ENCODE measurements around the gene CLHC1.
"Not testable (repeated sequence)": the region's sequence is repeated elsewhere in the genome, so short reads cannot be mapped to it uniquely, and the experiment has no call there.

CLHC1 gene

GRCh38 chr2:55232084-55232862 lies at the start of gene CLHC1, which contains the start of gene RPS27A:
Gene CLHC1, minus strand, starts transcription at chr2:55232293. Its CDS starts 9,882 bp downstream, at chr2:55222411.
Gene RPS27A, plus strand, starts transcription at chr2:55232688. Its CDS starts 137 bp downstream, at chr2:55232825.
- Histone ChIP-seq H3K36me3 (ENCODE audit: insufficient read depth, low read length) (peaks cover 35% of the 10 kb centered on the region), H3K9me3 (ENCODE audit: low read length) (no peaks in the 10 kb centered on the region), H3K9ac (ENCODE audit: low read length) (peak within 1 kb of the TSS; percentile 98), H3K4me1 (ENCODE audit: insufficient read depth, low read length) (peaks cover 9% of the 10 kb centered on the region), H3K27ac (ENCODE audit: low read depth, low read length) (peak within 1 kb of the TSS; percentile 98), H3K27me3 (ENCODE audit: control insufficient read depth in 1 of 2, insufficient read depth in 2 of 2, low read length in 2 of 2) (no peaks in the 10 kb centered on the region), H3K4me3 (ENCODE audit: low read depth in 1 of 2, low read length in 2 of 2) (peak within 1 kb of the TSS; percentile 97 to 99)

- not testable (repeated sequence) for H3K9me3 ChIP-seq (ENCODE audit: low read length); H3K4me3 ChIP-seq (ENCODE audit: low read depth in 1 of 2, low read length in 2 of 2); H3K27me3 ChIP-seq (ENCODE audit: control insufficient read depth in 1 of 2, insufficient read depth in 2 of 2, low read length in 2 of 2); H3K36me3 ChIP-seq (ENCODE audit: insufficient read depth, low read length); H3K9ac ChIP-seq (ENCODE audit: low read length); H3K27ac ChIP-seq (ENCODE audit: low read depth, low read length)
- peaks cover 10% of the 10 kb centered on the region for H3K4me1 ChIP-seq (ENCODE audit: insufficient read depth, low read length)
These were observed 48.9 kb upstream of the CLHC1 start for GRCh38 chr2:55280851-55281546.

GRCh38 chr2:55279859-55280424 lies 47.8 kb upstream of the CLHC1 start:
- not testable (repeated sequence) for H3K9ac ChIP-seq (ENCODE audit: low read length); H3K4me3 ChIP-seq (ENCODE audit: low read depth in 1 of 2, low read length in 2 of 2); H3K27ac ChIP-seq (ENCODE audit: low read depth, low read length)

GRCh38 chr2:55279214-55279835 lies 47.2 kb upstream of the CLHC1 start:
- not testable (repeated sequence) for H3K9ac ChIP-seq (ENCODE audit: low read length); H3K4me3 ChIP-seq (ENCODE audit: low read depth in 1 of 2, low read length in 2 of 2); H3K36me3 ChIP-seq (ENCODE audit: insufficient read depth, low read length); H3K27me3 ChIP-seq (ENCODE audit: control insufficient read depth in 1 of 2, insufficient read depth in 2 of 2, low read length in 2 of 2); H3K27ac ChIP-seq (ENCODE audit: low read depth, low read length); H3K9me3 ChIP-seq (ENCODE audit: low read length)
- peaks cover 10% of the 10 kb centered on the region for H3K4me1 ChIP-seq (ENCODE audit: insufficient read depth, low read length)

More at GRCh38 chr2:55279859-55280424, 47.8 kb upstream of the CLHC1 start:
- H3K9me3 ChIP-seq (ENCODE audit: low read length); H3K27me3 ChIP-seq (ENCODE audit: control insufficient read depth in 1 of 2, insufficient read depth in 2 of 2, low read length in 2 of 2); H3K36me3 ChIP-seq (ENCODE audit: insufficient read depth, low read length): not testable (repeated sequence)
- peaks cover 10% of the 10 kb centered on the region for H3K4me1 ChIP-seq (ENCODE audit: insufficient read depth, low read length)

GRCh38 chr2:55277310-55277709 lies 45.2 kb upstream of the CLHC1 start:
- Histone ChIP-seq H3K27me3 (ENCODE audit: control insufficient read depth in 1 of 2, insufficient read depth in 2 of 2, low read length in 2 of 2) (no peaks in the 10 kb centered on the region), H3K9ac (ENCODE audit: low read length) (no peak overlapping the region), H3K27ac (ENCODE audit: low read depth, low read length) (no peak overlapping the region), H3K9me3 (ENCODE audit: low read length) (no peaks in the 10 kb centered on the region), H3K36me3 (ENCODE audit: insufficient read depth, low read length) (no peaks in the 10 kb centered on the region), H3K4me3 (ENCODE audit: low read depth in 1 of 2, low read length in 2 of 2) (no peak overlapping the region), H3K4me1 (ENCODE audit: insufficient read depth, low read length) (no peaks in the 10 kb centered on the region)

GRCh38 chr2:55274346-55274745 lies 42.3 kb upstream of the CLHC1 start:
- H3K27me3 ChIP-seq (ENCODE audit: control insufficient read depth in 1 of 2, insufficient read depth in 2 of 2, low read length in 2 of 2); H3K9me3 ChIP-seq (ENCODE audit: low read length); H3K27ac ChIP-seq (ENCODE audit: low read depth, low read length); H3K9ac ChIP-seq (ENCODE audit: low read length); H3K36me3 ChIP-seq (ENCODE audit: insufficient read depth, low read length); H3K4me1 ChIP-seq (ENCODE audit: insufficient read depth, low read length); H3K4me3 ChIP-seq (ENCODE audit: low read depth in 1 of 2, low read length in 2 of 2): not testable (repeated sequence)

- Histone ChIP-seq H3K4me3 (ENCODE audit: low read depth in 1 of 2, low read length in 2 of 2) (peak overlapping the region; percentile 91 to 93), H3K27me3 (ENCODE audit: control insufficient read depth in 1 of 2, insufficient read depth in 2 of 2, low read length in 2 of 2) (no peaks in the 10 kb centered on the region), H3K36me3 (ENCODE audit: insufficient read depth, low read length) (peaks cover 9% of the 10 kb centered on the region), H3K9ac (ENCODE audit: low read length) (peak overlapping the region; percentile 90), H3K27ac (ENCODE audit: low read depth, low read length) (peak overlapping the region; percentile 91), H3K4me1 (ENCODE audit: insufficient read depth, low read length) (peaks cover 11% of the 10 kb centered on the region), H3K9me3 (ENCODE audit: low read length) (no peaks in the 10 kb centered on the region)
These were observed 37.5 kb upstream of the CLHC1 start for GRCh38 chr2:55269645-55269990.

- Histone ChIP-seq H3K4me1 (ENCODE audit: insufficient read depth, low read length) (peaks cover 11% of the 10 kb centered on the region), H3K27ac (ENCODE audit: low read depth, low read length) (peak within 1 kb of the TSS; percentile 91), H3K4me3 (ENCODE audit: low read depth in 1 of 2, low read length in 2 of 2) (peak within 1 kb of the TSS; percentile 91 to 93), H3K36me3 (ENCODE audit: insufficient read depth, low read length) (peaks cover 14% of the 10 kb centered on the region), H3K9ac (ENCODE audit: low read length) (peak within 1 kb of the TSS; percentile 90), H3K27me3 (ENCODE audit: control insufficient read depth in 1 of 2, insufficient read depth in 2 of 2, low read length in 2 of 2) (no peaks in the 10 kb centered on the region), H3K9me3 (ENCODE audit: low read length) (no peaks in the 10 kb centered on the region)
These were observed 37.0 kb upstream of the CLHC1 start, which contains the start of gene MTIF2 for GRCh38 chr2:55268907-55269644. Gene MTIF2, minus strand, starts transcription at chr2:55269231. Its CDS starts 5,373 bp downstream, at chr2:55263858.

GRCh38 chr2:55268288-55268906 lies 36.3 kb upstream of the CLHC1 start:
- Histone ChIP-seq H3K27me3 (ENCODE audit: control insufficient read depth in 1 of 2, insufficient read depth in 2 of 2, low read length in 2 of 2) (no peaks in the 10 kb centered on the region), H3K4me1 (ENCODE audit: insufficient read depth, low read length) (peaks cover 11% of the 10 kb centered on the region), H3K27ac (ENCODE audit: low read depth, low read length) (peak overlapping the region; percentile 91), H3K9me3 (ENCODE audit: low read length) (no peaks in the 10 kb centered on the region), H3K36me3 (ENCODE audit: insufficient read depth, low read length) (peaks cover 21% of the 10 kb centered on the region), H3K4me3 (ENCODE audit: low read depth in 1 of 2, low read length in 2 of 2) (peak overlapping the region; percentile 91 to 93), H3K9ac (ENCODE audit: low read length) (peak overlapping the region; percentile 90)

- H3K27me3 ChIP-seq (ENCODE audit: control insufficient read depth in 1 of 2, insufficient read depth in 2 of 2, low read length in 2 of 2); H3K9ac ChIP-seq (ENCODE audit: low read length); H3K9me3 ChIP-seq (ENCODE audit: low read length); H3K4me1 ChIP-seq (ENCODE audit: insufficient read depth, low read length); H3K4me3 ChIP-seq (ENCODE audit: low read depth in 1 of 2, low read length in 2 of 2); H3K27ac ChIP-seq (ENCODE audit: low read depth, low read length): not testable (repeated sequence)
- H3K36me3 ChIP-seq (ENCODE audit: insufficient read depth, low read length): peaks cover 29% of the 10 kb centered on the region
These were observed 27.5 kb upstream of the CLHC1 start for GRCh38 chr2:55259586-55259985.

Data from muscle layer of colon (tissue), 2 donors.